Fibroblast of skin of left quadriceps (primary cell): Measurements from ENCODE around the gene SF3B1.
"Not testable (repeated sequence)": the region's sequence is repeated elsewhere in the genome, so short reads cannot be mapped to it uniquely, and the experiment has no call there.

Experiments used
- DNase-seq, 2 experiments: peaks; one replicate each; pipeline ENCODE4 v3.0.0-alpha.2; 2013; ENCODE audit warnings: low read depth in 2 of 2

The SF3B1 gene

DNA sequence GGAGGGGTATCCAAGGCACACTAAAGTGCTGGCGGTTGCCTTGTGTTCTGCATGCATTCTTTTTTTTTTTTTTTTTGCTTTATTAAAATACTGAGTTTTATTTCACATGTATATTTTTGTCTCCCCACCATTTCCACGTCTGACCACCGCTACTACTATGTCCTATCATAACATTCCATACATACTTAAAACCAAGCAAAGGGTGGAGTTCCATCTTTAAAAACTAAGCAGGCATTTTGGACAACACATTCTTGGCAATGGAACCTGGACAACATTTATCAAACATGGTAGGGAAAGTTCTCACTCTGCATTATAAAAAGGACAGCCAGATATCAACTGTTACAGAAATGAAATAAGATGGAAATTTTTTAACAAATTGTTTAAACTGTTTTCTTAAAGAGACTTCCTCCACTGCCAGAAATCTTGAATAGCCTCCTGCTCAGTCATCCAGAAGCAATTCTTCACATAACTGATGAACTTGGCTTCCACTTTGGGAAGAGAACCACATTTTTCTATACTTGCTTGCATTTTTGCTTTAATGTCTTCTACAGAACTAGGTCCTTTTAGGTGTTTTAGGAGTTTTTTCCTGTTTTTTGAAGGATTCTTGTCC lies 55.4 kb downstream of the SF3B1 start:
- not testable (repeated sequence) for DNase-seq

DNA sequence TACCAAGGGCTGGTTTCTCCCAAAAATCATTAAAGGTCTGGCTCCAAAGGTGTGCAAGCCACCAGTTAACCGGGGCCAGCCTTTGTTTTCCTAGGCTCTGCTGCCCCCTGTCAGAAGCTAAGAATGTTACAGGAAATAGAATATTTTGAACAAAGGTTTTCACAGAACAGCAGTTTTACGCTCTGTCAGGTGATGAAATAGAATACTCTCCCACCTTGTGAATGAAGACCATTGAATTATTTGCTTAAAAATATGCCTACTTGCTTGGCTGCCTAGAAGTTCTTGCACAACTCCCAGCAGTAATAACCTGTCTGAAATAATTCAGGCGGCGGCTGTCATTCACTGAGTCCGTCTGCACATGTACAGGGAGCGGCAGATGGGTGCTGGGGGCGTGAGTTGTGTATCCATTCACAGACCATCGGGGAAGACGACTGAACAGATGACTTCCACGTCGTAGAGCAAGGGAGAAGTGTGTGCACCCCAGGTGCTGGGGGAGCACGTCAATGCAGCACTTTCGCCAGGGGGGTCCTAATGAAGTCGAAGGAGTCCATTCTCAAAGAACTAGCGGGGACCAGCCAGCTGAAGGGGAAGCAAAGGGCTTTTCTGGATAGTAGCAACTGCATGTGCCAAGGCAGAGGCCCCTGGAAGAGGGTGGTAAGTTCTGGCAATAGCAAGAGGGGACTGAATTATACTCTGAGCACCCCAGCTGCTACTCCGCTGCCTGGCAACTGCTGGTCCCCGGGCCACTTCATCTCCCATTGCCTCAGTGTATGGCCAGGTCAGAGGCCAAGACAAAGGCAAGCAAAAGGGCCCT lies 56.1 kb downstream of the SF3B1 start:
- no peak for DNase-seq

DNA sequence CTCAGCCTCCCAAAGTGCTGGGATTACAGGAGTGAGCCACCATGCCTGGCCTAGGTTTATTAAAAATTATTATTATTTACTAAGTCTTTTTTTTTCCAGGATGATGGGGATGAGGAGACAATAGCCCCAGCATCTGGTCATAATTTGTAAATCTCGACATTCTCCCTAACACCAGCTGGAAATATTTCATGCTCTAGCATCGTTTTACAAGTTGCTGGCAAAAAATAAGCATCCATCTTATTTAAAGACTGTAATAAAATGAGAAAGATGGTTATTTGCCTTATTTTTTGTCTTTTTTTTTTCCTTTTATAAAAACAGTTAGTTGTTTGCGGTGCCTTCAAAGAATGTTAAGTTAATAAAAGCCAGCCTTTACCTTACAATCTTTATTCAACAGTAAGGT lies 56.7 kb downstream of the SF3B1 start:
- no peak for DNase-seq

DNA sequence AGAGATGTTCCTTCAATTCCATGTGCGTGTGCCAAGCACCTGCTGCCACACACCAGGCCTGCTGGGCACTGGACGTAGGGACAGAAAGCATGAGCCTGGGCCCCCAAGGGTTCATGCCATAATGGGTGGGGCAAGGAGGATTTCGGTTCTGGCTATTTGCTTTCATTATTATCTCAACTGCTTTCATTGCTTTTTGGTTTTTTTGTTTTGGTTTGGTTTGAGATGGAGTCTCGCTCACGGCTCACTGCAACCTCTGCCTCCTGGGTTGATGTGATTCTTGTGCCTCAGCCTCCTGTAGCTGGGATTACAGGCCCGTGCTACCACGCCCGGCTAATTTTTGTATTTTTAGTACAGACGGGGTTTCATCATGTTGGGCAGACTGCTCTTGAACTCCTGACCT lies 57.2 kb downstream of the SF3B1 start:
- no peak for DNase-seq

DNA sequence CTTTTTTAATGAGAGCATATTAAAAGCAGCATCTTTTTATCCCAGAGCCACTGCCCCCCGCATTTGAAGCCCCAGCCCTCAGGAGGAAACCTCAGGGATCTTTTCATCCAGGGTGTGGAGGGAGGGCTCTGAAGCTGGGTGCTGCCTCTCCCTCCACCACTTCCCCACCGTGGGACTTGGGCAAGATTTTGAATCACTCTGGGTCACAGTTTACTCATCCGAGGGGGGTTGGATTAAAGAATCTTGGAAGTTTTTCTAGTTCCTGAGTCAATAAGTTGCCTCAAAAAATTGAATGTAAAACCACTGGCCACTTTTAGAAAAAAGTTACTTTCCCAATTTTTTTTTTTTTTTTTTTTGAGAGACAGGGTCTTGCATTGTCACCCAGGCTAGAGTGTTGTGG lies 62.2 kb downstream of the SF3B1 start:
- no peak for DNase-seq

DNA sequence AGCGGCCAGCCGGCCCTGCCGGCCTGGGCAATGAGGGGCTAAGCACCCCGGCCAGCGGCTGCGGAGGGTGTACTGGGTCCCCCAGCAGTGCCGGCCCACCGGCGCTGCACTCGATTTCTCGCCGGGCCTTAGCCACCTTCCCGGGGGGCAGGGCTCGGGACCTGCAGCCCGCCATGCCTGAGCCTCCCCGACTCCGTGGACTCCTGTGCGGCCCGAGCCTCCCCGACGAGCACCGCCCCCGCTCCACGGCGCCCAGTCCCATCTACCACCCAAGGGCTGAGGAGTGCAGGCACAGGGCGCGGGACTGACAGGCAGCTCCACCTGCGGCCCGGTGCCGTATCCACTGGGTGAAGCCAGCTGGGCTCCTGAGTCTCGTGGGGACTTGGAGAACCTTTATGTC lies 64.2 kb downstream of the SF3B1 start:
- not testable (repeated sequence) for DNase-seq

DNA sequence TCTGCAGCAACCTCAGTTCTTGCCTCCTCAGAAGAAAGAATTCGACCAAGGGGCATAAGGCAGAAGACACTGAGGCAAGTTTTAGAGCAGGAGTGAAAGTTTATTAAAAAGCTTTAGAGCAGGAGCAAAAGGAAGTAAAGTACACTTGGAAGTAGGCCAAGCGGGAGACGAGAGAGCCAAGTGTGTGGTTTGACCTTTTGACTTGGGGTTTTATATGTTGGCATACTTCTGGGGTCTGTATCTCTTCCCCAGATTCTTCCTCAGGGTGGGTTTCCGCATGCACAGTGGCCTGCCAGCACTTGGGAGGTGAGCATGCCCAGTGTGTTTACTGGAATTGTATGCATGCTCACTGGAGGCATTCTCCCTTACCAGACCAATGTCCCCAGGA lies 64.9 kb downstream of the SF3B1 start:
- no peak for DNase-seq

DNA sequence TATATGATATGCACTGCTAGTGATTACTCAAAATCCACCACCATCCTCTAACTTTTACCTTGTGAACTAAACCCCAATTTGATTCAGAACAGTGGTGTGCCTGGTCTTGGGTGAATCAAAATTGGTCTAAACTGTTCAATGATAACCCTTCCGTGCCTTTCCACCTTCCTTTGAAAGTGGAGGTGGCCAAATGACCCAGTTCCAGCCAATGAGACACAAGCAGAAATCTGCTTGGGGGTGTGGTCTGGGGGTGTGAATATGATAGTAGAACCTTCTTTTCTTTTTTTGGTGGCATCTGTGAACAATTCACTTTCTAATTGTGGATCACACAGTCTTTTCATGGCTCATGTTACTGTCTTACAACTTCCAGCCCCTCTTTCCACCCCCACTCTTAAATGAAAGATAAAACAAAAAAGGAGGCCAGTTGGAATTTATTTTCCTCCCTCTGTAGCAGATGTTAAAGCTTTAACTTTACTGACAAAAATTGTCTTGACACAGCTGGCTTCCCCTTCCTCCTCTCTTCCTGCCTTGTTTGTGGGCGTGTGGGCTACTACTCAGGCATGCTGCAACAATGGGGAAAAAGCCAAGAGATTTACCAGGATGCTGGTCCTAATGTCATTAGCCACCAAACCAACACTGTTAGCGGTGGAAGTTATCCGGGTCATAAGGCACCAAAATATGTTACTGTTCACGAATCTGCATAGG lies 65.4 kb downstream of the SF3B1 start:
- DNase-seq = no peak

DNA sequence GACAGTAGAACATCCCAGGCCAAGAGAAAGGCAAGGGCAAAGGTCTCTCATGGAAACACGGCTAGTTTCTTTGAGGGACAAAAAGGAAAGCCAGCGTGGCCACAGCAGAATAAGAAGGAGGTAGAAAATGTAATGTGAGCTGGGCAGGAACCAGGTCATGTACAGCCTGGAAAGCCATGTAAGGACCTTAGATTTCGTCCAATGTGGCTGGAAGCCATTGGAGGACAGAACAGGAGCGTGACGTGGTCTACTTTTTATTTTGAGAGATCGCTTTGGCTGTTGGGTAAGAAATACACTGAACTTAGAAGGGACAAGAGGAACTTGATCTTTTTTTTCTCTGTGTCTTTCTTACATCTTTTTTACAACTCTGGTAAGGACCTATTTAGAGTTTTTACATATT lies 66.4 kb downstream of the SF3B1 start:
- DNase-seq = no peak

DNA sequence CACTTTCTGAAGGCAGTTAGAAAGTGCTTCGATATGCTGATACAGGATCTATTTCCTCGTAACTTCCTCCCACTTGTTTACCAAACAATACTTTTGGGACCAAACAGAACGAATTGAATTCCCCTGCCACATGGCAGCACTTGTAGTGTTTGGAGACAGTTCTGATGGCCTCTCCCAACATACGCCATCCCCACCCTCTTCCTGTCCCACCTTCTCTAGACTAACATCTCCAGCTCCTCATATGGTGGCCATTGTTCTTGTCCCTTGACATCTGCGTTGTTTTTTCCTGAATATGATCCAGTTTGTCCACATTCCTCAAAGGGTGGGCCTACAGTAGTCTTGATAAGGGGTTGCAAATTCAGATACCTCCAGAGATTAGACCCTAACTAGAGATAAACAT lies 70.8 kb downstream of the SF3B1 start:
- no peak for DNase-seq

DNA sequence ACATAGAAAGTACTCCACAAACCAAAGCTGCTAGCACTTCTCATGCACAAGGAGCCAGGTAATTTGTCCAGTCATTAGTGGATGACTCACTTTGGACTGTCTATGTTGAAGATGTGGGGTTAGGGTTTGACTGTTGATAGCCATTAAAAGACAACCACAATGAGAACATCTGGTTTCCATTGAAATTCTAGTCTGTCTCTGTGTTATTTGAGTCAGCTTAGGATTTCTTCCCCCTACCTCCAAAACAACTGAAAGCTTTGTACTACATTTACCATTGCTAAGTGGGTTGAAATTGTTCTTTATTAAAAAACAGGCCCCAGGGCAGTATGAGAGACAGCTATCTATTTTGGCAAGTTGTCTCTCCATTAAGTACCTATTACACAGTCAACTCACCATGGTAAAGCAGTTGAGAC lies 74.1 kb downstream of the SF3B1 start:
- DNase-seq = peak; percentile 79 to 82

DNA sequence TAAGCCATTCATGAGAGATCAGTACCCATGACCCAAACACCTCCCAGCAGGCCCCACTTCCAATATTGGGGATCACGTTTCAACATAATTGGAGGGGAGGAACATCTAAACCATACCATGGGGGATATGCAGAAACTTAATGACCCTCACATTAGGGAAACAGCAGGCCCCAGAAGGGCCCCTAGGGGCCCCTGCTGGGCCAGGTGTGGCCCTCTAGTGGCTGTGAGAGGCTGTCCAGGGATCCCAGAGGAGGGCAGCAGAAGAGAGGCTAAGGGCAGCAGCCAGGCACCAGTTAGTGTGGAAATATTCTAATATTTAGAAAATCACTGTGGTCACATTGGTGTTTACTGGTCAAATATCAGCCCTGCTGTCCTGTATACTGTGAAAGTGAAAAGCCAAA lies 75.0 kb downstream of the SF3B1 start:
- no peak for DNase-seq

DNA sequence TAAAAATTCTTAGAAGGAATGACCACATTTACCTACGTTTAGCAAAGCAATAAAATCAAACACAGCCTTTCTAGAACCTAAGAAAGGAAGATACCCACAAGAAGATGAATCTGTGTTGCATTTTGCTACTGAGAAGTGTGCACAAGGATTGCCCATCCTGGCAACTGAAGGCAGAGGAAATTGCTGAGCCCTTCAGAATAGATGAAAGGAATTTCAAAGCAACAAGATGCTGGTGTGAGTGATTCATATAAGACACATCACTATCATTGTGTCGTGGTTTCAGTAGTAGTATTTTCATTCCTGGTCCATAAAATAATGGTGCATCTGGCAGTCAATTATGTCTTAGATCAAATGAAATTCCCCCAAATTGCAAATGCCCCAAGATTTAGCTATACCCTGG lies 75.9 kb downstream of the SF3B1 start:
- no peak for DNase-seq

DNA sequence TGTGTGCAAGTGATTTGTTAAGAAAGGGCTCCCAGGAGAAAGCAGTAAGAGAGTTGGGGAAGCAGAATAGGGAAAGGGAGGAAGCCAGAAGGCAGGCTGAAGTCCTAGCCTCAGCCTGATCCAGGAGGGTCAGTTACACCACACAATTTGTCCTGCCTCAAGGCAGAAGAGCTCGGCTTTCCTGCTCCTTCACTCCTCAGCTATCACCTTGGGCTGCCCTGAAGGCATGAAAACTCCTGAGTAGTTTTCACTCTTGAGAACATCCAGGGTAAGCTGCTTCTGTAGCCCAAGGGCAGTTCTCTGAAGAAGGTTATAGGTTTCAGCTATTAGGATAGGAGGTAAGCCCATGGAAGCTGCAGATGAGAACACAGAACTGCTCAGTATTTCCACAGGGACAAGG lies 76.8 kb downstream of the SF3B1 start:
- no peak for DNase-seq

DNA sequence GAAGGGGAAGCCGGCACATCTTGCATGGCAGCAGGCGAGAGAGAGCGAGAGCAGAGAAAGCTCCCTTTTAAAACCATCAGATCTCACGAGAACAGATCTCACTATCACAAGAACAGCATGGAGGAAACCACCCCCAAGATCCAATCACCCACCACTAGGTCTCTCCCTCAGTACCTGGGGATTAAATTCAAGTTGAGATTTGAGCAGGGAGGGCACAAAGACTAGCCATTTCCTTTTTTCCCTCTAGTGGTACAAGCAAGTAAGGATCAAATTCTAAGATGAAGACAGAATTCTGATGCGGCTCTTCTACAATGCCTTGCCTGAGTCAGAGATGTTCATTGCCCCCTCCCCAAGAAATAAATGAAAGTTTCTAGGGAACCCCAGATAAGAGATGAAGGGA lies 78.7 kb downstream of the SF3B1 start:
- no peak for DNase-seq

DNA sequence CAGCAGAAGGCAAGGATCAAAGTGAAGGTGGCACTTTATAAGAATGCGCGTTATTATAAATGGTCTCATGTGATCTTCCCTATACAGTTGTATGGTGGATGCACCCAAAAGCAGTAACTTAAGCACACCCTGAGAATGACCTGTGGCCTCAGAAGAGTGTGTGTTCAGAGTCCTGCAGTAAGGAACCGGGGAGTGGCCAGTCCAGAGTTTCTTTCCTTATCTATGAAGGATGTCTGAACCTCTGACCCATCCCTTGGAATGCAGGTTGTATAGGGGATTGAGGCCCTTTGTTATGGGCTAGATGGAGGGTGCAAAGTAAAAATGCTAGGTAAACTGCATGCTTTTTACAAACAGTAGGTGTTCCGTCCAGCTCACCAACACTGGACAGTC lies 80.7 kb downstream of the SF3B1 start:
- DNase-seq = no peak

DNA sequence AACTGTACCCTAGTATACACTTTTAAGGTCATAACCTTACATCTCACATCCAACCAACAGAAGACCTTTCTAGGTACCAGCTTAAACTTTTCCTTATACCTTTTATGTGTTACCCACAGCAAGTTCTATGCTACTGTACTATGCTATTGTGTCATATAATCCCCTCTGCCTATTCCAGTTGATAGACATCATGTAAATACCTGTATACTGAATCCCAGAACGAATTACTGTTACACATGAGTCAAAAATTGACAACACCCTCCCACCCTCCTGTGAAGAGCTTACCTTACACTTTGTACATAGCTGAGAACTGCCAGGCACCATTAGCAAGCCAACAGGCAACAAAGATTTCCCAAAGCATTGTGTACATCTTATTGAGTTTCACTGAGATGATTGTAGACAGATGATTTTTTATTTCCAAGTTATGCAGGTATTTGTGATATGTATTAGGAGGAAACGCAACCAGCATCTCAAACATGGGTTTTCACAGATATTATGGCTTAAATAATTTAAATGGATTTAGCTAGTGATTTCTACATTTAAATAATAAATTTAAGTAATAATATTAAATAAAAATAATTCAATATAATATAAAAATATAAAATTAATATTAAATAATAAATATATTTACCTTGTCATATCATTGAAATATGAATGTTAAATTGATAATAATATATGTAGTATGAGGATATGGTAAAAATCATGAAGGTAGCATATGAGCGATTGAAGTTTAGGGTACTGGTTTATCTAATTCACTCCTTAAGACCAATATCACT lies 81.2 kb downstream of the SF3B1 start:
- no peak for DNase-seq

DNA sequence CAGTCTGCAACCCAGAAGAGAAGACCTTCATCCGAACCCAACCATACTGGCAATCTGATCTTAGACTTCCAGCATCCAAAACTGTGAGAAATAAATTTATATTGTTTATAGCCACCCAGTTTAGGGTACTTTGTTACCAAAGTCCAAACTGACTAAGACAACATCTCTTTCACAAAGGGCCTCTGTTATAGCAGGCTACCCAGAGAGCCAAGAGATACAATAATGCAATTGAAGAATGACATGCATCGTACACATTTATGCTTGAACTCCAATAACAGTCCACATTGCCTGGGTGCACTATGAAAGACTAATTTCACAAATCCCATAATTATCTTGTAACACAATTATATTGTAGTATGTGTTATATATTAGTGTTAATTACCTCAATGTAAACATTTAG lies 85.1 kb downstream of the SF3B1 start:
- DNase-seq = no peak

DNA sequence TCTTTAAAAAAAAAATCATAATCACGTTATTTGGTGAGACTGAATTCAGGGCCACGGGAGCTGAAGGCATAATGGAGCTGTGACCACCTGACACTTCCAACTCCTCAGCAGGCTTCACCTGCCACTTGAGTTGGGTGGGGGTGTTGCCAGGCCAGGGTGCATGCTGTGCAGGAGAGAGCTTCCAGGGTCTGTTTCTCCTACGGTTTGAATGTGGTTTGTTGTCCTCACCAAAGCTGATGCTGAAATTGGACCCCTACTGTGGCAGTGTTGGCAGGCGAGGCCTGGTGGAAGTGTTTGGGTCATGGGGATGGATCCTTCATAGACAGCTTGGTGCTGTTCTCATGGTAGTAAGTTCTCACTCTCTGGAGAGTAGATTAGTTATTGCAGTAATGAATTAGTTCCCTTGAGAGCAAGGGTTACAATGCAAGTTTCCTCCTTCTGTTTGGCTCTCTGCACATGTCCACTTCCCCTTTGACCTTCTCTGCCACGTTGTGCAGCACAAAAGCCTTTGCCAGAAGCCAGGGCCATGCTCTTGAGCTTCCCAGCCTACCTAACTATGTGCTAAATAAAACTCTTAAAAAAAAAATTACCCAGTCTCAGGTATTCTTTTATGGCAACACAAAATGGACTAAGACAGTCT lies 86.0 kb downstream of the SF3B1 start:
- no peak for DNase-seq

DNA sequence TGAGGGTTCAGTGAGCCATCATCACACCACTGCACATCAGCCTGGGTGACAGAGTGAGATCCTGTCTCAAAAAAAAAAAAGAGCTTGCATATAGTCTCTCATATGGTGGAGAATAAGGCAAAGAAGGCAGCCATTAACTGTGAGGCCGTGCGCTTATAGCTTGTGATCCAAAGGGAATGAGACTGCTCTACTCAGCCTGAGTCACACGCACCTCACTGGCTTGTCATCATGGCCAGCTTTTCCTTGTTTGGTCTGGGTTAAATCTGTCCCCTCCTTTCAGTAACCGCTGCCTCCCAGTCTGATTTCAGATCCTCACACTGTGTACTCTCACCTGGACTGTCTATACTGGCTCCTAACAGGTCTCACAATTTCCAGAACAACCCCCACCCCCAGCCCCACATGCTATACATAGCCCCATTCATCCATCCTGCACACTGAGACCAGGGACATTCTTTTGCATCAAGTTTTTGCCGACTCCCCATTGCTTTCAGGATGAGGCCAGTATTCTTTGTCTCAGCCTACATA lies 88.9 kb downstream of the SF3B1 start:
- DNase-seq = no peak

DNA sequence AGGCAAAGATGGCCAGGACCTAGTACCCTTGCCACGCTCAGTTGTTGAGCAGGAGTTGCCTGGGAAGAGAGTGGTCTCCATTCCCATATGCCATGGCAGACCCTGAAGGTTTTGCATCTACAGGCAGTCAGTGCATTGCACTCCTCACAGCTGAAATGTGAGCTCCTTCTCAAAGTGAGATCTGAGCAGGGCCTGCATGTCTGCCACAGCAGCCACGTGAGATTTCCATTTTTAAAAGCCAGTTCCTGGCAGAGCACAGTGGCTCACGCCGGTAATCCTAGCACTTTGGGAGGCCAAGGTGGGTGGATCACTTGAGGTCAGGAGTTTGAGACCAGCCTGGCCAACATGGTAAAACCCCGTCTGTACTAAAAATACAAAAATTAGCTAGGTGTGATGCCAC lies 90.9 kb downstream of the SF3B1 start:
- not testable (repeated sequence) for DNase-seq

DNA sequence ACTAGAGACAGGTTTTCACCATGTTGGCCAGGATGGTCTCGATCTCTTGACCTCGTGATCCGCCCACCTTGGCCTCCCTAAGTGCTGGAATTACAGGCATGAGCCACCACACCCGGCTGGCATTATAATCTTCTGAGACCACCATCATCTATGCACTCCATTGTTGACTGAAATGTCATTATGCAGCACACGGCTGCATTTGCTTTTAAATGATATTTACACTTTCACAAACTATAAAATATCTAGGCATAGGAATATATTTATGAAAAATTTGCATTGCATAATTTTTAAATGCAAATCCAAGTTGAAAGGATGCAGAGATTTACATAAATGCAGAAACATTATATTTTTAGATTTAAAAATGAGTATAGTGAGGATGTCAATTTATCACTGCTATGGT lies 94.2 kb downstream of the SF3B1 start:
- no peak for DNase-seq
